ENCODE results near the gene NAA25.
A peak's percentile ranks its signal among the peaks of the same experiment; 100 is the strongest.
"Not testable (repeated sequence)": the region's sequence is repeated elsewhere in the genome, so short reads cannot be mapped to it uniquely, and the experiment has no call there.

The NAA25 gene

DNA sequence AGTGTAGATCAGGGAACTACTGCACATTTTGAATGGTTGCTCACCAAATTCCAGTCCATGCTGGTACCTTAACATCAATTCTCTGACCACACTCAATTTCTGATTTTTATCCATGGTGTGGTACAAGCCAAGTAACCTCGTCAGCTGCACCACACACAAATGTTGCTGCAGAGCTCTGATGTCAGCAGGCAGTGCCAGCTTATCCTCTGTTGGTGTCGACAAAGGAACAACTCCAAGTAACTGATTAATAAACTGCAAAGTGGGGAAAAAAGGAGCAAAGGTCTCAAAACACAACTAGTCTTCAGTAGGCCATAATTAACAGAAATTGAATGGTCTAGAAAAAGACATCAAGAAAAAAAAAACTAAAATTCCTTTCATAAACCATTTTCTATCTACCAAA is 47.4 kb downstream of the NAA25 start:
- no peak for DNase-seq (ENCODE audit: low read depth, low spot score)

- no peak for DNase-seq (ENCODE audit: low read depth, low spot score)
These were observed 59.2 kb downstream of the NAA25 start for GRCh38 chr12:112049351-112049750.

DNA sequence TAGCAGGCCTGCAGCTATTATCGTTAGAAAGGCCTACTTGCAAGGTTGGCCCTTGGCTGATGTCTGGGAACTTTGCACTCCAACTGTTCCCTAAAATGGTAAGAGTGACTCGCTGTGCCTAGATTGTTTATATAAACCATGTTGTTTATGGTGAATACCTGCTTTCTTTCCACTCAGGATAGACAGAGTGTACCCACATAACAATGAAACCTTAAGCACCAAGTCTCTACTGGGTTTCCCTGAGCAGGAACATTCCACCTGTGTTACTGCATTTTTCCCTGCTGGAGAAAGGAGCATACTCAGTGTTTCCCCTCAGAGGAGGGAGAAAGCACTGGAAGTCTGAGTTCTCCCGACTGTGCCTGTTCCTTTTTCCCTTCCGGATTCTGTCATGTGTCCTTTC is 62.6 kb downstream of the NAA25 start:
- DNase-seq (ENCODE audit: low read depth, low spot score): no peak

GRCh38 chr12:112036614-112037013 is 72.0 kb downstream of the NAA25 start:
- DNase-seq (ENCODE audit: low read depth, low spot score): not testable (repeated sequence)

- no peak for DNase-seq (ENCODE audit: low read depth, low spot score)
These were observed 73.3 kb downstream of the NAA25 start for GRCh38 chr12:112035219-112035785.

- DNase-seq (ENCODE audit: low read depth, low spot score): no peak
These were observed 76.3 kb downstream of the NAA25 start for GRCh38 chr12:112032292-112032691.

DNA sequence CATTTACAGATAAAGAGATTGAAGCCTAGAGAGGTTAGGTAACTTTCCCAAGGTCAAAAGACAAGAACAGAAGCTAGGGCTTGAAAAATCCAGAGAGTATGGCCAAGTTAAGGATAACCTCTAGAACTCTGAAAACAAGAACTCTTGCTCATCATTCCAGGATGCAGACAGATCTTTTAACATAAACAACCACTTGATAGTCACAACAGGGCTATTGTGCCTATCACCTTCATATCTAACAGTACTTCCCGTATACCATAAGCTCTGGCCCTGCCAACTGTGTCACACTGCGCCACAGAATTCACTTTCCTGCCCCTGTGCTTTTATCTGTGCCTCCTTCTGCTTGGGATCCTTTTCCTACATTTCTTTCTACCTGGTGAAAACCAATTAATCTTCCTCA is 77.1 kb downstream of the NAA25 start:
- no peak for DNase-seq (ENCODE audit: low read depth, low spot score)

DNA sequence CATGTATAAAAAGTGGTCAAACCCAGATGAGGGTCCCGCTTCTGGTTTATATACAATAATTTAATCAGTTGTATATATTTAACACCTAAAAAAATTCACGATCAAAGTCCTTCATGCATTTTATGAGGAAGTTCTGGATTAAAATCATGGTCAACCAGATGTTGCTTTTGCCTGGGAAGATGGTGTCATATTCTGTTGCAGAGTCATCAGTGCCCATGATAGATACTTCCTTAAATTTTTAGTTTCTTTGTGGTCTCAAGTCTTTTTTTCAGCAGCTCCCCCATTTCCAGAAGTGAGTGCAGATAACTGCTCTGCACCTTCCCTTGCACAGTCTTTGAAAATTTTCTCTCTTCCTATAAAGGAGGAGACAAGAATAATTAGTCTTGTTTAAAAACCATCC is 79.3 kb downstream of the NAA25 start:
- DNase-seq (ENCODE audit: low read depth, low spot score): no peak

DNA sequence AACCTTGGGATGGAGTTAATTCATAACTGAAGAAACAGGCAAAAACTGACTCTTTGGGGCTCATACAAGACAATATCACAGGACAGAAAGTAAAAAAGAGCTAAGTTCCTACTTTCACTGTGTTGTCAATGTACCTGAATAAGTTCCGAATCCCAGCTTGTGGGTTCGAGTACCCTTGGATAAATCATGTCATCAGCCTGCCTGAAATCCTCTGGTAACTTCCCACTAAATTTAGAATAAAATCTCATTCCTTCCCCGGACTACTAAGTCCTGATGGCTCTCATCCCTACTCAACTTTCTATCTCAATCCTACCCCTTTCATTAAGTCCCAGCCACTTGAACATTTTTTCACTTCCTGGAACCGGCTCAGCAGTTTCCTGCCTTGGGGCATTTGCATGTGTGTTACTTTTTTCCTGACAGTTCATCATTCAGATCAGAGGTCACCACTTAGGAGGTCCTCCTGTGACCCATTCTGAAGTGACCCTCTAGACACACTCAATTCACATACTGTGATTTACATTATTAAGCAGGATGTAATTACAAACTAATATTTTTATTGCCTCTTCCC is 82.7 kb downstream of the NAA25 start:
- DNase-seq (ENCODE audit: low read depth, low spot score): no peak

DNA sequence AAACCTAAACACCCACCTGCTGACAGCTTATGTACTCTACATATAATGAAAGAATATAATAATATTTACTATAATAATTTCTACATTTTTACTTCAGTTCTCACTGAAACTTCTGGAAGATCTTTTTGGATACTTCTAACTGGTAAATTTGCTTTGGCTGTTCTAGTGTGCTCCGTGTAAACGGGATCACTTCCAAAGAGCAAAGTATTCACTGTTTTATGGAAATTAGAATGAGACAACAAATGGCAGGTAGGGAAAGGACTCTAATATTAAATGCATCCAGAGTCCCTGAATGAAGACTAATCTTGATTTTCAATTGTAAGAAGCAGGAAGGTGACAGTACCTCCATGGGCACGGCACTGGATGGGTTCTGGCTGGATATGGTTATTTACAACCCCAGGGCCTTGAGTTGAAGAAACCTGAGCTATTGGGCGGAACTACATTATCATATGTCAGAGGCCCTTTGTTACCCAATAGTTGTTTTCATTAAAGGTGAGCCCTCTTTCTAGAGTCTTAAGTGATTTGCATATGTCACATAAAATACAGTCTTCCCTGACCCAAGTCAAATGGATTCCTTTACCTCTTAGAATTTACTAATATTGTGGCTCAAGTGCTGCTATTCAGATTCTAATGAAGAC is 84.7 kb downstream of the NAA25 start:
- no peak for DNase-seq (ENCODE audit: low read depth, low spot score)

DNA sequence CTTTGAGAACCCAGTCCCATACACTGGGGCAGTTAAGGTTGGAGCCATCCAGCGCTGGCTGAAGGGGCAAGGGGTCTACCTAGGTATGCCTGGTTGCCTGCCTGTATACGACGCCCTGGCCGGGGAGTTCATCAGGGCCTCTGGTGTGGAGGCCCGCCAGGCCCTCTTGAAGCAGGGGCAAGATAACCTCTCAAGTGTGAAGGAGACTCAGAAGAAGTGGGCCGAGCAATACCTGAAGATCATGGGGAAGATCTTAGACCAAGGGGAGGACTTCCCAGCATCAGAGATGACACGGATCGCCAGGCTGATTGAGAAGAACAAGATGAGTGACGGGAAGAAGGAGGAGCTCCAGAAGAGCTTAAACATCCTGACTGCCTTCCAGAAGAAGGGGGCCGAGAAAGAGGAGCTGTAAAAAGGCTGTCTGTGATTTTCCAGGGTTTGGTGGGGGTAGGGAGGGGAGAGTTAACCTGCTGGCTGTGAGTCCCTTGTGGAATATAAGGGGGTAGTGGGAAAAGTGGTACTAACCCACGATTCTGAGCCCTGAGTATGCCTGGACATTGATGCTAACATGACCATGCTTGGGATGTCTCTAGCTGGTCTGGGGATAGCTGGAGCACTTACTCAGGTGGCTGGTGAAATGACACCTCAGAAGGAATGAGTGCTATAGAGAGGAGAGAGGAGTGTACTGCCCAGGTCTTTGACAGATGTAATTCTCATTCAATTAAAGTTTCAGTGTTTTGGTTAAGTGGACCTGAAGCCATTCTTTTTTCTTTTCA is 86.2 kb downstream of the NAA25 start:
- no peak for DNase-seq (ENCODE audit: low read depth, low spot score)

- DNase-seq (ENCODE audit: low read depth, low spot score): no peak
These were observed 87.6 kb downstream of the NAA25 start for GRCh38 chr12:112020947-112021457.

DNA sequence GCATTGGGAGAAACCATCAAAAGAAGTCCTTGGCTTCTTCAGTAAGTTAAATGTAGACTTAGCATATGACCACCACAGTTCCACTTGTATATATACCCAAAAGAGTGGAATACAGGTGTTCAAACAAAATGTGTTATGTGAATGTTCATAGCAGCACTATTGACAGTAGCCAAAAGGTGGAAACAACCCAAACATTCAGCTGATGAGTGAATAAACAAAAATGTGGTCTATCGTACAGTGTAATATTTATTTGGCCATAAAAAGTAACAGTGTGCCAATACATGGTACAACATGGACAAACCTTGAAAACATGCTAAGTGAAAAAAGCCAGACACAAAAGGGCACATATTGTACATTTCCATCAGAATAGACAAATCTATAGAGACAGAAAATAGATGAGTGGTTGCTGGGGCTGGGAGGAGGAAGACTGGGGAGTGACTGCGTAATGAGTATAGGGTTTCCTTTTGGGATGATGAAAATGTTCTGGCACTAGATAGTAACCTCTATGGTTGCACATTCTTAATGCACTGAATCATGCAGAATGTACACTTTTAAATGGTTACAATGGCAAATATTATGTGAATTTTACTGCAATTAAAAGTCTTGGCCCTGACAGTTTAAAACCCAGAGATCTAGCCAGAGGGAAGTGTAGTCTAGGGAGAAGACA is 89.9 kb downstream of the NAA25 start:
- no peak for DNase-seq (ENCODE audit: low read depth, low spot score)

DNA sequence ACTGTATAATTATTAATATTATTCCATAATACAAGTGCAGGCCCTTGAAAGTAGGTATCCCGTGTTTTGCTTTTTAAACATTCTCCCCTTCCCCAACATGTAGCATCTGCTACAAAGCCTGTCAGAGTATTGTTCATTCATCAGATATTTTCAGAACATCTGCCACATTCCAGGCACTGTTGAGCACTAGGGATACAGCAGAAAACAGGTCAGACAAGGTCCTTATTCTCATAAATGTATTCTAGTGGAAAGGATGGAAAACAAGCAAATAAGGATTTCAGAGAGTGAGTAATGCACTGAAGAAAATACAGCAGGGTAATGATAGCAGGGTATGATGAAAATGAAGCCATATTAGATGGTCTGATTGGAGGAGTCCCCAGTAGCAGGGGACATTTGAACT is 91.5 kb downstream of the NAA25 start:
- no peak for DNase-seq (ENCODE audit: low read depth, low spot score)

DNA sequence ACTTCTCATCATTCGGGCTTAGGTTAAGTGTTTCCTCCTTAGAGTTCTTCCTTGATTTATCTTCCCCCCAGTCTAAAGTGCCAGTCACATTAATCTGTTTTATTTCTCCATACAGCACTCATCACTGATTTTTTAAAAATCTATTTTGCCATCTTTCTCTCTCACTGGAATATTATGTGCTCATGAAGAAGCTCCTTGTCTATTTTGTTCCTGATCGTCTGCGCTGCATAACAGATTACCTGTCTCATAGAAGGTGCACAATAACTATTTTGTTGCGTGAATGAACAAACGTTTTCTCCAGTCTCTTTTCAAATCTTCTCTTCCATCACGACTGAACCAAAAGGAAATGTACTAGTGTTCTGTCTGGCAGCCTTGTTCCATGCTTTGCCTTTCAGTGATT is 92.6 kb downstream of the NAA25 start:
- DNase-seq (ENCODE audit: low read depth, low spot score): no peak

DNA sequence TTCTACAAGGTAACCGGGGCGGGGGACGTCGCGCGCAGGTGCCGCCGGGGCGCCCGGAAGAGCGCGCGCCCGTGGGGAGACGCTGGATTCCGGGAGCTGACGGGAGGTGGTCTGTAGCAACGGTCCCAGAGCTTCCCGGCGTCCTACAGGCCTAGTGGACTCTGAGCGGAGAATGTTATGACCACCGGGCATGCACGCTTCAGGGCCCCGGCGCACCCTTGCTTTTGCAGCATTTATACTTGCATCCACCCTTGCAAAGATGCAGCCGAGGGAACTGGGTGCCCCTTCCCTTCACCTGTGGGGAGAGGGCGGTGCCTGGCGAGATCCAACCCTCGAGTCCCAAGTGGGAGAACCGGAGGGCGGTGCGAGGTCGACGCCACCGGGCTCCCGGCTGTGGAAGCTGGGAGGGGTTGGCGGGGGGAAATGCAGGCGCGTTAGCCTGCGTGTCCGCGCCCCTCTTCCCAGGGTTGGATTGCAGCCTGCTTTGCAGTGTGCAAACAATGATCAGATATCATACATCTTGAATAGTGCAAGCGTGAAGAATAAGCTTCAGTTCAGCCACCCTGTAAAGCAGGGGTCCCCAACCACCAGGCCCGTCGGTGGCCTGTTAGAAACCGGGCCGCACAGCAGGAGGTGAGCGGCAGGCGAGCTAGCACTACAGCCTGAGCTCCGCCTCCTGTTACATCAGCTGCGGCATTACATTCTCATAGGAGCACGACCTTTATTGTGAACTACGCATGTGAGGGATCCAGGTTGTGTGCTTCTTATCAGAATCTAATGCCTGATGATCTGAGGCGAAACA is 94.8 kb downstream of the NAA25 start:
- DNase-seq (ENCODE audit: low read depth, low spot score): peak; percentile 71

- peak; percentile 81 for DNase-seq (ENCODE audit: low read depth, low spot score)
These were observed 95.6 kb downstream of the NAA25 start, which contains the start of the genes ERP29 and TMEM116 for GRCh38 chr12:112012775-112013600. ERP29 (plus strand) TSS chr12:112013426; CDS start chr12:112013466, 40 bp downstream. TMEM116 (minus strand) TSS chr12:112013165; CDS start chr12:112005270, 7,895 bp downstream.

GRCh38 chr12:112011685-112012084 is 96.9 kb downstream of the NAA25 start:
- no peak for DNase-seq (ENCODE audit: low read depth, low spot score)

GRCh38 chr12:112010415-112011344 is 97.9 kb downstream of the NAA25 start:
- DNase-seq (ENCODE audit: low read depth, low spot score): no peak

Data from iPS DF 19.7 (cell line).